Stomach (tissue), 4 donors: ENCODE data around the gene OSBPL1A.

Experiments used
- POLR2A ChIP-seq, 4 donors: fragments of 450-650 bp; IDR thresholded peaks; one replicate each; pipeline ENCODE4 v1.6.1; 2016; ENCODE audit warnings: antibody characterized with exemption in 4 of 4, control low read depth in 2 of 4, mild to moderate bottlenecking in 1 of 4, moderate library complexity in 1 of 4
- TF ChIP-seq, protein P1 (sequence below), 7 experiments: fragments of 450-650 bp in 4 of 7; fragments of 200-600 bp in 3 of 7; sonication (generic) in 3 of 7; IDR thresholded peaks; one replicate each; pipeline ENCODE4 v1.5.1; 2016 to 2019; ENCODE audit warnings: antibody characterized with exemption in 7 of 7, control low read depth in 2 of 7, mild to moderate bottlenecking in 1 of 7

DNA sequence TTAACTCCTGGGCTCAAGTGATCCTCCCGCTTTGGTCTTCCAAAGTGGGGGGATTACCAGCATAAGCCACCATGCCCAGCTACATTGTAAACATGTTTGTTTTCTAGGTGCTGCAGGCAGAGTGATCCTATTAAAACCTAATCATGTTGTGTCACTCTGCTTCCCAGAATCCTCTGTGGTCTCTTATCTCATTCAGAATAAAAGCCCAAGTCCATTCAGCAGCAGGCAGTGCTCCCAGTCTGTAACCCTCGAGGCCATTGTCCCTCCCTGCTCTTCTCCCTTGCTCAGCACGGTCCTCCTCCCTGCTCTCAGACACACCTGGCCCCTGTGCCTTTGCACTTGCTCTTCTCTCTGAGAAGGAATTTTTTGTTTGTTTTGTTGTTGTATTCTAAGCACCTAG lies 269.9 kb downstream of the OSBPL1A start:
- TF ChIP-seq, protein P1, sequence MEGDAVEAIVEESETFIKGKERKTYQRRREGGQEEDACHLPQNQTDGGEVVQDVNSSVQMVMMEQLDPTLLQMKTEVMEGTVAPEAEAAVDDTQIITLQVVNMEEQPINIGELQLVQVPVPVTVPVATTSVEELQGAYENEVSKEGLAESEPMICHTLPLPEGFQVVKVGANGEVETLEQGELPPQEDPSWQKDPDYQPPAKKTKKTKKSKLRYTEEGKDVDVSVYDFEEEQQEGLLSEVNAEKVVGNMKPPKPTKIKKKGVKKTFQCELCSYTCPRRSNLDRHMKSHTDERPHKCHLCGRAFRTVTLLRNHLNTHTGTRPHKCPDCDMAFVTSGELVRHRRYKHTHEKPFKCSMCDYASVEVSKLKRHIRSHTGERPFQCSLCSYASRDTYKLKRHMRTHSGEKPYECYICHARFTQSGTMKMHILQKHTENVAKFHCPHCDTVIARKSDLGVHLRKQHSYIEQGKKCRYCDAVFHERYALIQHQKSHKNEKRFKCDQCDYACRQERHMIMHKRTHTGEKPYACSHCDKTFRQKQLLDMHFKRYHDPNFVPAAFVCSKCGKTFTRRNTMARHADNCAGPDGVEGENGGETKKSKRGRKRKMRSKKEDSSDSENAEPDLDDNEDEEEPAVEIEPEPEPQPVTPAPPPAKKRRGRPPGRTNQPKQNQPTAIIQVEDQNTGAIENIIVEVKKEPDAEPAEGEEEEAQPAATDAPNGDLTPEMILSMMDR (IDR thresholded peaks at IDR 0.05) = no peak
- TF ChIP-seq POLR2A (IDR thresholded peaks at IDR 0.05) = no peak
